ENCODE measurements around the gene ASTN2.

DNA sequence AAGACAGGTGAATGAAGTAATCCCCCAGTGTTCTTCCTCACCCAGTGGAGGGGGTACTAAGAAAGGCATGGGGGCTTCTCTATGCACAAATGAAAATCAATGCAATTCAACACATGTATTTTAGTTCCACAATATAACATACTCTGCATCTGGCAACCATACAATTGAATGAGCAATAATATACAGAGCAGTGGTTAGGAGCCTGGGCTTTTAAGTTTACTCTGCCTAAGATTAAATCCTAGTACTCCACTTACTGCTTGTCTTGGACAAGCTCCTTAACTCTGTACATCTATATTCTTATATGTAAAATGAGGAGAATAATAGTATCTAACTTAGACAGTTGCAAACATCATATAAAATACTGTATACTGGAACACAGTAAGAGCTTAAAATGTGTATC, 923.2 kb downstream of the ASTN2 start:
- TF ChIP-seq, protein P1, sequence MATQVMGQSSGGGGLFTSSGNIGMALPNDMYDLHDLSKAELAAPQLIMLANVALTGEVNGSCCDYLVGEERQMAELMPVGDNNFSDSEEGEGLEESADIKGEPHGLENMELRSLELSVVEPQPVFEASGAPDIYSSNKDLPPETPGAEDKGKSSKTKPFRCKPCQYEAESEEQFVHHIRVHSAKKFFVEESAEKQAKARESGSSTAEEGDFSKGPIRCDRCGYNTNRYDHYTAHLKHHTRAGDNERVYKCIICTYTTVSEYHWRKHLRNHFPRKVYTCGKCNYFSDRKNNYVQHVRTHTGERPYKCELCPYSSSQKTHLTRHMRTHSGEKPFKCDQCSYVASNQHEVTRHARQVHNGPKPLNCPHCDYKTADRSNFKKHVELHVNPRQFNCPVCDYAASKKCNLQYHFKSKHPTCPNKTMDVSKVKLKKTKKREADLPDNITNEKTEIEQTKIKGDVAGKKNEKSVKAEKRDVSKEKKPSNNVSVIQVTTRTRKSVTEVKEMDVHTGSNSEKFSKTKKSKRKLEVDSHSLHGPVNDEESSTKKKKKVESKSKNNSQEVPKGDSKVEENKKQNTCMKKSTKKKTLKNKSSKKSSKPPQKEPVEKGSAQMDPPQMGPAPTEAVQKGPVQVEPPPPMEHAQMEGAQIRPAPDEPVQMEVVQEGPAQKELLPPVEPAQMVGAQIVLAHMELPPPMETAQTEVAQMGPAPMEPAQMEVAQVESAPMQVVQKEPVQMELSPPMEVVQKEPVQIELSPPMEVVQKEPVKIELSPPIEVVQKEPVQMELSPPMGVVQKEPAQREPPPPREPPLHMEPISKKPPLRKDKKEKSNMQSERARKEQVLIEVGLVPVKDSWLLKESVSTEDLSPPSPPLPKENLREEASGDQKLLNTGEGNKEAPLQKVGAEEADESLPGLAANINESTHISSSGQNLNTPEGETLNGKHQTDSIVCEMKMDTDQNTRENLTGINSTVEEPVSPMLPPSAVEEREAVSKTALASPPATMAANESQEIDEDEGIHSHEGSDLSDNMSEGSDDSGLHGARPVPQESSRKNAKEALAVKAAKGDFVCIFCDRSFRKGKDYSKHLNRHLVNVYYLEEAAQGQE (IDR thresholded peaks at IDR 0.05; ENCODE audit: insufficient read depth in 1 of 2, low read depth in 2 of 2, low read length in 2 of 2): no peak
- no peak for TF ChIP-seq POLR2AphosphoS5 (IDR thresholded peaks at IDR 0.05; ENCODE audit: low read depth, low read length)

Data from PFSK-1 (cell line).